Type B pancreatic cell (in vitro differentiated cells): ENCODE results near the gene RIOK3. TPM values are rescaled to one million over a fixed set of nuclear protein-coding genes. Genes with fewer than 3 reads are reported as not detected.
"Not testable (repeated sequence)": the region's sequence is repeated elsewhere in the genome, so short reads cannot be mapped to it uniquely, and the experiment has no call there.

Source experiments
- DNase-seq: peaks from one replicate; pipeline ENCODE4 v3.0.0; 2021; ENCODE audit warnings: mixed read lengths; ENCODE audit not compliant: unreplicated experiment; ENCODE audit errors: extremely low spot score
- H3K27ac Mint-ChIP-seq: 2 replicates; pipeline ENCODE4 v1.8.0; 2021; ENCODE audit warnings: mild to moderate bottlenecking, mixed read lengths
- H3K27me3 Mint-ChIP-seq: 2 replicates; pipeline ENCODE4 v1.8.0; 2021; ENCODE audit warnings: mixed read lengths
- H3K36me3 Mint-ChIP-seq: 2 replicates; pipeline ENCODE4 v1.8.0; 2021; ENCODE audit warnings: mixed read lengths
- H3K4me1 Mint-ChIP-seq: one replicate; pipeline ENCODE4 v1.8.0; 2021; ENCODE audit warnings: mixed read lengths; ENCODE audit not compliant: unreplicated experiment
- H3K4me3 Mint-ChIP-seq: 2 replicates; pipeline ENCODE4 v1.8.0; 2021; ENCODE audit warnings: mild to moderate bottlenecking, mixed read lengths
- H3K9me3 Mint-ChIP-seq: 2 replicates; pipeline ENCODE4 v1.8.0; 2021; ENCODE audit warnings: mixed read lengths
- total RNA-seq: library from RNA; stranded (reverse); gene quantifications from 2 replicates; pipeline ENCODE4 v1.2.1, GENCODE V29; 2021; ENCODE audit warnings: low replicate concordance
- TF ChIP-seq, protein P1 (sequence below): fragments of 200-600 bp; sonication (generic); conservative IDR thresholded peaks from 2 replicates; pipeline ENCODE4 v1.5.0; 2021; ENCODE audit warnings: antibody characterized with exemption, mild to moderate bottlenecking

Gene RIOK3
- total RNA-seq, 1 donor from 2014 or later = 46.7 TPM

DNA sequence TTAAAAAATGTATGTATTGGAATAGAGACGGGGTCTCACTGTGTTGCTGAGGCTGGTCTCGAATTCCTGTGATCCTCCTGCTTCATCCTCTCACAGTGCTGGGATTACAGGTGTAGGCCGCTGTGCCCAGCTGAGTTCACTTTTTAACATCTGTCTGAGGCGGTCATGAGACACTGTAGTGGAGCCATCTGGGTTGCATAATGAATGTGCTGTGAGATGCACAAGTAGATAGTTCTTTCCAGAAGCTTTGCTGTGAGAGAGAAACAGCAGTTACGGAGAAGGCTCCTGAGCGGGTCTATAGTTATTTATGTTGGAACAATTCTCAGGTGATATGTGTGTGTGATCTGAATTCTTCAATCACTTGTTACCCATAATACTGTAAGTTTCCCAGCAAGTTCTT is 53.3 kb downstream of the RIOK3 start:
- TF ChIP-seq, protein P1, sequence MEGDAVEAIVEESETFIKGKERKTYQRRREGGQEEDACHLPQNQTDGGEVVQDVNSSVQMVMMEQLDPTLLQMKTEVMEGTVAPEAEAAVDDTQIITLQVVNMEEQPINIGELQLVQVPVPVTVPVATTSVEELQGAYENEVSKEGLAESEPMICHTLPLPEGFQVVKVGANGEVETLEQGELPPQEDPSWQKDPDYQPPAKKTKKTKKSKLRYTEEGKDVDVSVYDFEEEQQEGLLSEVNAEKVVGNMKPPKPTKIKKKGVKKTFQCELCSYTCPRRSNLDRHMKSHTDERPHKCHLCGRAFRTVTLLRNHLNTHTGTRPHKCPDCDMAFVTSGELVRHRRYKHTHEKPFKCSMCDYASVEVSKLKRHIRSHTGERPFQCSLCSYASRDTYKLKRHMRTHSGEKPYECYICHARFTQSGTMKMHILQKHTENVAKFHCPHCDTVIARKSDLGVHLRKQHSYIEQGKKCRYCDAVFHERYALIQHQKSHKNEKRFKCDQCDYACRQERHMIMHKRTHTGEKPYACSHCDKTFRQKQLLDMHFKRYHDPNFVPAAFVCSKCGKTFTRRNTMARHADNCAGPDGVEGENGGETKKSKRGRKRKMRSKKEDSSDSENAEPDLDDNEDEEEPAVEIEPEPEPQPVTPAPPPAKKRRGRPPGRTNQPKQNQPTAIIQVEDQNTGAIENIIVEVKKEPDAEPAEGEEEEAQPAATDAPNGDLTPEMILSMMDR = no peak
- H3K9me3 Mint-ChIP-seq = no peaks in the 10 kb centered on the region
- H3K36me3 Mint-ChIP-seq = peaks cover 23% of the 10 kb centered on the region
- no peak overlapping the region for H3K27ac Mint-ChIP-seq
- peaks cover 12% of the 10 kb centered on the region for H3K4me1 Mint-ChIP-seq
- no peak overlapping the region for H3K4me3 Mint-ChIP-seq
- DNase-seq = no peak
- H3K27me3 Mint-ChIP-seq = no peaks in the 10 kb centered on the region

DNA sequence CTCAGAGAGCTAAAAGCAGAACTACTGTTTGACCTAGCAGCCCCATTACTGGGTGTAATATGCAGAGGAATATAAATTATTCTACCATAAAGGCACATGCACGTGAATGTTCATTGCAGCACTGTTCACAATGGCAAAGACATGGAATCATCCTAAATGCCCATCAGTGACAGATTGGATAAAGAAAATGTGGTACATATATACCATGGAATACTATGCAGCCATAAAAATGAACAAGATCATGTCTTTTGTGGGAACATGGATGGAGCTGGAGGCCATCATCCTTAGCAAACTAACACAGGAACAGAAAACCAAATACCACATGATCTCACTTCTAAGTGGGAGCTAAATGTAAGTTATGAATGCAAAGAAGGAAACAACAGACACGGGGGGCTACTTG is 57.8 kb downstream of the RIOK3 start:
- not testable (repeated sequence) for H3K27me3 Mint-ChIP-seq, H3K4me3 Mint-ChIP-seq, H3K4me1 Mint-ChIP-seq, H3K9me3 Mint-ChIP-seq, H3K27ac Mint-ChIP-seq, DNase-seq
- peaks cover 24% of the 10 kb centered on the region for H3K36me3 Mint-ChIP-seq

DNA sequence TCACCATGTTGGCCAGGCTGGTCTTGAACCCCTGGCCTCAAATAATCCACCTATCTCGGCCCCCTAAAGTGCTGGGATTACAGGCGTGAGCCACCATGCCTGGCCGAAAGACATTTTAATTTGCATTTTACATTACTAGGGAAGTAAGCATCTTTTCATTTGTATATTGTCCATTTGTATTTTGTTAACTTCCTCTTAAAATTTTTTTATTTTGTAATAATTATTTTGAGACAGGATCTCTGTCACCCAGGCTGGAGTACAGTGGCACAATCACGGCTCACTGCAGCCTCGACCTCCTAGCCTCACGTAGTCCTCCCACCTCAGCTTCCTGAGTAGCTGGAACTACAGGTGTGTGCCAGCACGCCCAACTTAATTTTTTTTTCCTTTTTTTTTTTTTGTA is 59.1 kb downstream of the RIOK3 start:
- H3K9me3 Mint-ChIP-seq, H3K4me1 Mint-ChIP-seq: not testable (repeated sequence)

DNA sequence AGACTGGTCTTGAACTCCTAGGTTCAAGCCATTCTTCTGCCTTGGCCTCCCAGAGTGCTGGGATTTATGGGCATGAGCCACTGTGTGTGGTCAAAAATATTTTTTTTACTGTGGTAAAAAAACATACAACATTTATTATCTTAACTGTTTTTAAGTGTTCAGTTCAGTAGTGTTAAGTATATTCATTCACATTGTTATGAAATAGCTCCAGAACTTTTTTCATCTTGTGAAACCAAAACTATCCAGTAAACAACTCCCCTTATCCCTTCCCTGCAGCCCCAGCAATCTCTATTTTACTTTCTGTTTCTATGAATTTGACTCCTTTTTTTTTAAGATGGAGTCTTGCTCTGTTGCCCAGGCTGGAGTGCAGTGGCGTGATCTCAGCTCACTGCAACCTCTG is 59.6 kb downstream of the RIOK3 start:
- no peak for DNase-seq
- Mint-ChIP-seq H3K4me3 (no peak overlapping the region), H3K9me3 (no peaks in the 10 kb centered on the region), H3K27ac (no peak overlapping the region), H3K4me1 (peaks cover 10% of the 10 kb centered on the region), H3K36me3 (peaks cover 27% of the 10 kb centered on the region), H3K27me3 (no peaks in the 10 kb centered on the region)
- TF ChIP-seq, protein P1 = no peak

More for the DNA sequence above, 59.1 kb downstream of the RIOK3 start:
- H3K27me3 Mint-ChIP-seq, H3K4me3 Mint-ChIP-seq, H3K27ac Mint-ChIP-seq, DNase-seq: not testable (repeated sequence)
- H3K36me3 Mint-ChIP-seq = peaks cover 27% of the 10 kb centered on the region

DNA sequence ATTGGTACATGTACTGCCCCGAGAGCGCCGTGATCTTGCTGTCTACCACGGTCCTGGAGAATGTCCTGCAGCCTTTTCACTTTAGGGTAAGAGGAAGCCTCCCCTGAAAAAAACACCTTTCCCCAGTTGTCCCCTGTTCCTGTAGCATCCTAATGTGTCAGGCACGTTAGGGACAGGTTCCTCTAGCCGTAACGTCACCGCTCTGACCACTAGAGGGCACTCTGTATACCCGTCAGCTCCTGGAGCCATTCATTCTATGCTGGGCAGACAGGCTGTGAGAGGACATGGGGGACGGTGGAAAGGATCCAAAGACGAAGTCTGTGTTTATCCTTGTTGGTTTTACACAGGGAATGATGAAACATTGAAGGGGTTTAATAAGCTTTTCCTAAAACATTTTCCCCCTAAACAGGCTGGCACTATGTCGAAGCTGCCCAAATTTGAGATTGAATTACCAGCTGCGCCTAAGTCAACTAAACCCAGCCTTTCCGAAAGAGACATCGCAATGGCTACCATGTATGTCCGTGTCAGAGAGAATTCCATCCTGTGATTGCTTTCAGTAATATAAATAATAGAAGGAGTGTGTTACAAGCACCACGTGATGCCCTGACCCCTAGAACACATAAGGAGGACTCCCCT is 62.9 kb downstream of the RIOK3 start:
- no peaks in the 10 kb centered on the region for H3K9me3 Mint-ChIP-seq
- H3K4me3 Mint-ChIP-seq = no peak overlapping the region
- H3K4me1 Mint-ChIP-seq = peaks cover 10% of the 10 kb centered on the region
- TF ChIP-seq, protein P1 = peak; percentile 94
- H3K36me3 Mint-ChIP-seq = peaks cover 29% of the 10 kb centered on the region
- peak overlapping the region; percentile 80 for H3K27ac Mint-ChIP-seq
- no peaks in the 10 kb centered on the region for H3K27me3 Mint-ChIP-seq
- DNase-seq = no peak

DNA sequence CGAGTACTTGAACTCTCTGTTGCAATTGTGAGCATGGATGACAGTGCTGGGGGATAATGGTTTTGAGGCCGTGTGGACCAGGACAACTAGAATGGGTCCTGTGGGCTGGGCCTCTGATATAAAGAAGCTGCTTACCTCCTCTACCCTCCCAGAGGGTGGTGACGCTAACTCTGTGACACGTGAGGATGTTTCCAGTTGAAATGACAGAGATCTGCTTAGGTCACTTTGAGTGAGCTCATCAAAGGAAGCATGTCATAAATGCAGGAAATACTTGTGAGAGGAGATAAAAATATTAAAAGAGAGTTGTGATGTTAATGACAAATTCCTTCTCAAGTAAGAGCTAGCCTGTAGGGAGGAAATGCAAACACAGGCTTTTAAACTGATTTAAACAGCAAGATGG is 66.6 kb downstream of the RIOK3 start:
- H3K9me3 Mint-ChIP-seq = no peaks in the 10 kb centered on the region
- peak overlapping the region; percentile 79 for H3K27ac Mint-ChIP-seq
- peaks cover 40% of the 10 kb centered on the region for H3K36me3 Mint-ChIP-seq
- TF ChIP-seq, protein P1 = no peak
- H3K27me3 Mint-ChIP-seq = no peaks in the 10 kb centered on the region
- no peak overlapping the region for H3K4me3 Mint-ChIP-seq
- no peak for DNase-seq
- H3K4me1 Mint-ChIP-seq = peaks cover 10% of the 10 kb centered on the region

DNA sequence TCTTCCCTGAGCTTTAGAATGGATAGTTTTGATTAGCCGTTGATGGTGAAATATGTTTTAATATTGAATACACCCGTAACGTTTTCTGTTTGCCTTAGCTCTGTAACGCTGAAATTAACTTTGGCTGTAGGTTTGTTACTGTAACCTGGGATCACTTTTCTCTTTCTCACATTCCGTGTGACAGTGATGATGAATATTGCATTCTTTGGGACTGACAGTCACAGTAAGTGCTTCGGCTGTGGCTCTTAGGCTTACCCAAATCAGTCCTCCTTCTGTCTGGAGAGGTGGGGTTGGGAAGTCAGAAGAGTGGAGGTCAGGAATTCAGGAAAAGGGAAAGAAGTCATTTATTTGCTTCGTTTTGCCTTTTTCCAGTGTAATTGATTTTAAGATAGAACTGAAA is 68.2 kb downstream of the RIOK3 start:
- TF ChIP-seq, protein P1 = no peak
- Mint-ChIP-seq H3K9me3 (no peaks in the 10 kb centered on the region), H3K36me3 (peaks cover 38% of the 10 kb centered on the region), H3K27ac (peak overlapping the region; percentile 16), H3K4me1 (no peaks in the 10 kb centered on the region), H3K27me3 (no peaks in the 10 kb centered on the region), H3K4me3 (no peak overlapping the region)
- no peak for DNase-seq
